Measurements from ENCODE around the gene CCDC188.

DNA sequence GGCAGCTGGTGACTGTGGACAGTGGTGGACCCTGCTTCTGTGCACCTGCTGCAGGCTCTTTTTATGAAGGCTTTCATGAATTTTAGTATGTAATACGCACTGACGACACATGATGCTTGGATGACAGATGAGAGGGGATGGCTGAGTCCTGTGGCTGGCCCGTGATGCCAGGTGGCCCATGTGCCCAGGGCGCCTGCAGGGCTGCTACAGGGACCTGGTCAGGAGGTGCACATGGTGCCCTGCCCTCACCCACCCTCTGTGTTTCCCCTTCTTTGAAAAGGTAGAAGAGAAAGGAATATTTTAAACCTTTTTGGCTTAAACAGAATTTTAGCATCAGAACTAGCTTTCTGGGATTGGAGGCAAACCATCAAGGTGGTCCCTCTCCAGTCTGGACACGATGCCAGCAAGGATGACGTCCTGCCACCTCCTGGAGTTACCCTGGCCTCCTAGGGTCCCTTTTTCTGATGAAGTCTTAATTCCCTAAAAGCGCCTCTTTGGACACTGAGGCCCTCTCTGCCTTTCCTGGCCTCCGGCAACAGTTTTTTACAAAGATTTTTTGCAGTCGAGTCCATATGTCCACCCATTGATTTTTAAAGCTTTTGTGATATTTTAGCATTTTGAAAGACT is 40.4 kb downstream of the CCDC188 start:
- TF ChIP-seq SP1 (IDR thresholded peaks at IDR 0.05) (no peak), NFRKB (IDR thresholded peaks at IDR 0.05) (no peak), ARNT (IDR thresholded peaks at IDR 0.05) (no peak), SUZ12 (IDR thresholded peaks at IDR 0.05) (no peak), FOXK2 (IDR thresholded peaks at IDR 0.05) (no peak), FOXM1 (IDR thresholded peaks at IDR 0.05; ENCODE audit: borderline replicate concordance) (no peak), L3MBTL2 (conservative IDR thresholded peaks at IDR 0.05) (no peak), FOXA1 (IDR thresholded peaks at IDR 0.05) (no peak), BHLHE40 (IDR thresholded peaks at IDR 0.05; ENCODE audit: borderline replicate concordance) (no peak), ZNF384 (IDR thresholded peaks at IDR 0.05) (no peak), HDGF (IDR thresholded peaks at IDR 0.05; ENCODE audit: borderline replicate concordance) (no peak)
